ENCODE results near the gene LBX2.

GRCh38 chr2:74511104-74511989 is 11.9 kb upstream of the LBX2 start:
- no peak for TF ChIP-seq POLR2AphosphoS5 (IDR thresholded peaks at IDR 0.05; ENCODE audit: low read depth, low read length)
- TF ChIP-seq TAF1 (IDR thresholded peaks at IDR 0.05; ENCODE audit: borderline replicate concordance, insufficient read depth, low read length), result no peak
- TF ChIP-seq REST (IDR thresholded peaks at IDR 0.05; ENCODE audit: insufficient read depth in 1 of 2, low read depth in 2 of 2, low read length in 2 of 2), result no peak

Measured in PFSK-1 (cell line).